Activated naive CD8-positive, alpha-beta T cell treated with anti-CD3 and anti-CD28 coated beads, Interleukin-2, amount 10 ng/mL, durations not matched to agents 7 days and 5 days (primary cell): ENCODE results near the gene SLC35D3. TPM values are rescaled to one million over a fixed set of nuclear protein-coding genes. Genes with fewer than 3 reads are reported as not detected.
"Not testable (repeated sequence)": the region's sequence is repeated elsewhere in the genome, so short reads cannot be mapped to it uniquely, and the experiment has no call there.

Experiments
- ATAC-seq: fragments of 150-1000 bp; cut with Tn5 transposase; one replicate; pipeline ENCODE4 v1.10.0; 2021; ENCODE audit warnings: low read depth, moderate library complexity
- POLR2A ChIA-PET: fragments of 350-600 bp; sonication (Branson Sonifier 250); formaldehyde crosslinking; loops from one replicate; lab custom pipeline; 2021; ENCODE audit warnings: antibody characterized with exemption; lab: Charles Lee
- DNase-seq: peaks from one replicate; pipeline ENCODE4 v3.0.0; 2021
- H3K27ac Mint-ChIP-seq: one replicate; pipeline ENCODE4 v1.8.0; 2022; ENCODE audit warnings: mild to moderate bottlenecking, mixed read lengths
- H3K27me3 Mint-ChIP-seq: one replicate; pipeline ENCODE4 v1.8.0; 2022; ENCODE audit warnings: mild to moderate bottlenecking, moderate library complexity, mixed read lengths
- H3K36me3 Mint-ChIP-seq: one replicate; pipeline ENCODE4 v1.8.0; 2021; ENCODE audit warnings: mild to moderate bottlenecking, mixed read lengths
- H3K4me1 Mint-ChIP-seq: one replicate; pipeline ENCODE4 v1.8.0; 2021; ENCODE audit warnings: mixed read lengths
- H3K4me3 Mint-ChIP-seq: one replicate; pipeline ENCODE4 v1.8.0; 2022; ENCODE audit warnings: mild to moderate bottlenecking, moderate library complexity, mixed read lengths
- H3K9me3 Mint-ChIP-seq: one replicate; pipeline ENCODE4 v1.8.0; 2021; ENCODE audit warnings: mixed read lengths
- total RNA-seq, 2 experiments: library from RNA; stranded (reverse); gene quantifications; one replicate each; pipeline ENCODE4 v1.2.3, GENCODE V29; 2021

Gene SLC35D3
- total RNA-seq, 2 experiments from 2014 or later: not detected

DNA sequence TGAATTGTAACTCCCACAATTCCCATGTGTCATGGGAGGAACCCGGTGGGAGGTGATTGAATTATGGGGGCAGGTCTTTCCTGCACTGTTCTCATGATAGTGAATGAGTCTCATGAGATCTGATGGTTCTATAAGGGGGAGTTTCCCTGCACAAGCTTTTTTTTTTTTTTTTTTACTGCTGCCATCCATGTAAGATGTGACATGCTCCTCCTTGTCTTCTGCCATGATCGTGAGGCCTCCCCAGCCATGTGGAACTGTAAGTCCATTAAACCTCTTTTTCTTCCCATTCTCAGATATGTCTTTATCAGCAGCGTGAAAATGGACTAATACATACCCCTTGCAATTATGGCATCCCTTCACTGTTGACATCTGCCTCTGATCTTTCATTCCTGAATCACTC is 17.6 kb upstream of the SLC35D3 start:
- H3K36me3 Mint-ChIP-seq: peaks cover 11% of the 10 kb centered on the region
- H3K4me1 Mint-ChIP-seq, H3K4me3 Mint-ChIP-seq, H3K27me3 Mint-ChIP-seq, DNase-seq, H3K9me3 Mint-ChIP-seq, POLR2A ChIA-PET, H3K27ac Mint-ChIP-seq, ATAC-seq: not testable (repeated sequence)

DNA sequence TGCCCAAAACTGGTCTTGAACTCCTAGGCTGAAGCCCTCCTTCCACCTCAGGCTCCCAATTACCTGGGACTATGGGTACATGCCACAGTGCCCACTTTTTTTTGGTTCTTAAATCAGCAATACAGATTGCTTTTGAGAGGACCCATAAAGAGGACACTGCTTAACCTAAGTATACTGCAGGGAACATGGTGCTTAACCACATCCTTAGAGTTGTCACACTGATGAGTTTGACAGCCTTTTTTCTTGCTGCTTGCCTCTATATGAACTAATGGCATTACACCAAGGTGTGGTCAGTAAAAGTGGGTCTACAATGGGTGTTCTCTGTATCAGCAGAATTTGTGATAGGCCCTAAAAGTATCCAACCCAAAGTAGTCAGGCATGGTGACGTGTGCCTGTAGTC is 7.2 kb upstream of the SLC35D3 start:
- Mint-ChIP-seq H3K27ac (no peak overlapping the region), H3K4me1 (peaks cover 3% of the 10 kb centered on the region), H3K4me3 (no peak overlapping the region), H3K27me3 (peaks cover 12% of the 10 kb centered on the region), H3K36me3 (peaks cover 8% of the 10 kb centered on the region), H3K9me3 (peaks cover 2% of the 10 kb centered on the region)
- POLR2A ChIA-PET: no interaction called here
- ATAC-seq (peak; percentile 78), DNase-seq (no peak)

DNA sequence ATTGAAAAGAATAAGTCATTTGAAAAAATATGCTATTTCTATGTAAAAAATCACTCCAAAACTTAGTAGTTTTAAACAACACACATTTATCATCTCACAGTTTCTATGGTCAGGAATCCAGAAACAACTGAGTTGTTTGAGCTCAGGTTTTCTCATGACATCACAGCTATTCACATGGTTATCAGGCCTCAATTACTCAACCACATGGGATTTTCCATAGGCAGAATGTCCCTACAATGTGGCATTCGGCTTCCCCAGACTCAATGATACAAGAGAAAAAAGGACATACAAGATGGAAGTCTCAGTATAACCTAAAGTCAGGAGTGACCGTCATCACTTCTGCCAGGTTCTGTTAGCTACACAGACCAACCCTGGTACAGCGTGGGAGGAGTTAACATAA is 3.4 kb upstream of the SLC35D3 start:
- POLR2A ChIA-PET: no interaction called here
- Mint-ChIP-seq H3K27me3 (peaks cover 37% of the 10 kb centered on the region), H3K36me3 (no peaks in the 10 kb centered on the region), H3K4me3 (no peak overlapping the region), H3K4me1 (peaks cover 18% of the 10 kb centered on the region), H3K9me3 (no peaks in the 10 kb centered on the region), H3K27ac (no peak overlapping the region)
- DNase-seq (no peak), ATAC-seq (no peak)

DNA sequence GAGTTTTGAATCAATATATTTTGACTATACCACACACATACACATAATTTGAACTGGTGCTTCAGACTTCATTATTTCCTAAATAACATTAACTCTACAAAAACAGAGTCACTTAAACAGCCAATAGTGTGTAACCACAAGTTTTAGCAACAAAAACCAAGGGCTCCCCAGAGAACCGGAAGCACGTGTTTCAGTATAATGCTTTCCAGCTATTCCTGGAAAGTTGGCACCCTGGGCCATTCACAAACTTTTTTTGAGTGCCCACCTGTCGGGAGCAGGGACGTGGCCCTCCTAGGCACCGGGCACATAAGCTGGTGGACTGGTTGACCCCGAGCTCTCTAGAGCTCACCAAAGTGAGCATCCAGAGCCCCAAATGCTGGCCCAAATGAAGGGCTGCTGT is 1.9 kb upstream of the SLC35D3 start:
- DNase-seq (peak; percentile 31), ATAC-seq (no peak)
- H3K27me3 Mint-ChIP-seq: peaks cover 49% of the 10 kb centered on the region
- H3K4me1 Mint-ChIP-seq: peaks cover 18% of the 10 kb centered on the region
- H3K4me3 Mint-ChIP-seq: peak overlapping the region; percentile 71
- H3K36me3 Mint-ChIP-seq: no peaks in the 10 kb centered on the region
- POLR2A ChIA-PET: no interaction called here
- no peaks in the 10 kb centered on the region for H3K9me3 Mint-ChIP-seq
- H3K27ac Mint-ChIP-seq: no peak overlapping the region

DNA sequence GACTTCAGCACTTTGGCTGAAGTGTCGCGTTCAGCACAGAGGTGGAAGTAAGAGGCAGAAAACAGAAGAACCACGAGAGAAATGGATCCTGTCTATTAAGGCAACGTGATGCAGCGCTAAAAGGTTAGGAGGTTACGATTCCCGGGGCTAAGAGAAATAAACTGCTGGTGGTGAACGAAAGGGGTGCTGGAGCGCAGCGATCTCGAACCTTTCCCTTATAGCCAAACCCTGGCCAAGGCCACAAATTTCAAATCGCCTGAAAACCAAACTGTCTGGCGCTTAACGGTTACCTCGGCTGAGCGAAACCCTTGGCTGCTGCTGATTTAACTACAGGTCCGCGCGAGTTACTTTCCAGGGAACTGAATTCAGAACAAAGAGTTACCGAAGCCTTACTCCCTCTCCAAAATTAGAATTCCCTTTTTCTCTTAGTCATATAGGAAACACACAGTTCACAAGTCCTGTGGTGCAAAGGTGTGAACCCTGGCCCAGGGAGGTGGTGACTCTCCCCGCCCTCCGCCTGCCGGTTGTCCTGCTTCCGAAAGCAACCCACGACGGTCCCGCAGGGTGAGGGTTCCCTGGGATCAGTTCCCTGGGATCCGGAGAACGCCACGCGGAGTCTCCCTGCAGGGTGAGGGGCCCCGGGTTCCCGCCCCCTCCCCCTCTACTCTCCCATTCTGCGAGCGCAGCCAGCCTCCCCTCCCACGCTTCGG is 1.3 kb upstream of the SLC35D3 start:
- H3K4me3 Mint-ChIP-seq: peak overlapping the region; percentile 71
- ATAC-seq (peak; percentile 37), DNase-seq (peak; percentile 34)
- no peak overlapping the region for H3K27ac Mint-ChIP-seq
- peaks cover 18% of the 10 kb centered on the region for H3K4me1 Mint-ChIP-seq
- no peaks in the 10 kb centered on the region for H3K9me3 Mint-ChIP-seq
- no peaks in the 10 kb centered on the region for H3K36me3 Mint-ChIP-seq
- peaks cover 51% of the 10 kb centered on the region for H3K27me3 Mint-ChIP-seq
- POLR2A ChIA-PET: no interaction called here

DNA sequence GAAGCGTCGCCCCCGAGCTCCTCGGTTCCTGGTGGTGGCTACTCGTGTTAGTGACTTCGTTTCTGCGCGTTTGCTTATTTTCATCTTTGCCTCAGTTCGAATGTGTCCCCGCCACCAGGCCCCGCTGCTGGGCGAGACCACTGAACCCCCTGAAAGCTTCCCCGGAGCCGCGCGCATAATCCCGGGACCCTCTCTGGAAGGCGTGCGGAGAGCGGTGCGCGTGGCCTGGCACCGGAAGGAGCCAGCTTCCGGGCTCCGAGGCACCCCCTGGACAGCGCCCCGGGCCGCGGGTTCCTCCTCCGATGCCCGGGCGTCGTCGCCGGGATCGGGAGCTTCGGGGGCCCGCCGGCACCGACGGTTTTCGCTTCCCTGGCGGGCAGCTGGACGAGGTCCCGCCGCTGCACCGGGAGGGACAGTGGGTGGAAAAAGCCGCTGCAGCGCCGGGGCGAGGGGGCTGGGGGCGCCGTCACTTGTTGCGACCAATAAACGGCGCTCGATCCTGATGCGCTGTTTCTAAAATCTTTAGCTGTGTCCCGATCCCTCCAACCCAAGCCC is 643 bp upstream of the SLC35D3 start:
- Mint-ChIP-seq H3K4me3 (peak overlapping the region; percentile 71), H3K27ac (no peak overlapping the region), H3K4me1 (peaks cover 18% of the 10 kb centered on the region), H3K9me3 (no peaks in the 10 kb centered on the region), H3K36me3 (no peaks in the 10 kb centered on the region), H3K27me3 (peaks cover 56% of the 10 kb centered on the region)
- POLR2A ChIA-PET: no interaction called here
- peak; percentile 43 for DNase-seq
- ATAC-seq: no peak

DNA sequence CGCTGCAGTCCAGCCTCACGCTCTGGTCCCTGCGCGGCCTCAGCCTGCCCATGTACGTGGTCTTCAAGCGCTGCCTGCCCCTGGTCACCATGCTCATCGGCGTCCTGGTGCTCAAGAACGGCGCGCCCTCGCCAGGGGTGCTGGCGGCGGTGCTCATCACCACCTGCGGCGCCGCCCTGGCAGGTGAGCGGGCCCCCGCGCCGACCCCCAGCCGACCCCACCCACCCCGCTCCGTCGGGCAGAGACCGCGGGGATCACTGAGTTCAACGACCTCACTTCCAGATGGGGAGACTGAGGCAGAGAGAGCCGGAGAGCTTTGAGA is 545 bp downstream of the SLC35D3 start:
- Mint-ChIP-seq H3K4me3 (peak overlapping the region; percentile 79), H3K27ac (no peak overlapping the region), H3K9me3 (no peaks in the 10 kb centered on the region), H3K27me3 (peaks cover 64% of the 10 kb centered on the region), H3K4me1 (peaks cover 18% of the 10 kb centered on the region), H3K36me3 (no peaks in the 10 kb centered on the region)
- POLR2A ChIA-PET: no interaction called here
- DNase-seq (peak; percentile 49), ATAC-seq (no peak)

DNA sequence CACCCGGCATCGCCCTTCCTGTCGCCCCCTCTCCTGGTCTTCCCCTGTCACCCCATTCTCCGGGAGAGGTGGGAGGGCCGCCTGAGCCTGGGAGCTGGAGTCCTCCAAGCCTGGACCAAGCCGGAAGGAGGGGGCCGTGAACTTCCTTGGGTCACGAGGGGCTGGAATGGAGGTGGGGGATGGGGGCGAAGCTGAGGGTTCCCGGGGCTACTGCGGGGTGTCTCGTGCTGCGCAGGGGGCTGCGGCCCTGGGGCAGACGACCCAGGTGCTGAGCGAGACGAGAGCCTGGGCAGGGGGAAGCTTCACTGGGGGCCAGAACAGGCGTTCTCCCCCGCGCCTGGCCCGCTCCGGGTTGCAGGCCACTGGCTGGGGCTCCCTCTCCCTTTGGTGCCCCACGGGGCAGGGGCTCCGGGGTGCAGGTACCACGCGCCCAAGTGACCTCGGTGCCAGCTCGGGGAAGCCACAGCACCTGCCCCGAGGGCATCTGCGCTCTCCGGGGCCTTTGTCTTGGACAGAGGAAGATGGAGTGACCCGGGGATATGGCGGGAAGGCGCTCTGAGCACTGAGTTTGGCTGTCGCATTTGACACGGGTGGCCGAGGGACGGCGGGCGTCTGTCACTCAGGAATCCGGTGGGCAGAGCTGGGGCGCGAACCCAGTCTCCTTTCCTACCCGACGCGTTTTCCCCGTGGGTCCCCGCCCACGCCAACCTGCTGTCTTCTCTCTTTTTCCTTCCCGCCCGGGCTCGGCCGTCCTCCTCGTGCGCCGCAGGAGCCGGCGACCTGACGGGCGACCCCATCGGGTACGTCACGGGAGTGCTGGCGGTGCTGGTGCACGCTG is 1.2 kb downstream of the SLC35D3 start:
- DNase-seq: peak; percentile 39
- peaks cover 18% of the 10 kb centered on the region for H3K4me1 Mint-ChIP-seq
- H3K27me3 Mint-ChIP-seq: peaks cover 68% of the 10 kb centered on the region
- no peaks in the 10 kb centered on the region for H3K36me3 Mint-ChIP-seq
- H3K27ac Mint-ChIP-seq: no peak overlapping the region
- POLR2A ChIA-PET: no interaction called here
- peak overlapping the region; percentile 66 for H3K4me3 Mint-ChIP-seq
- no peak for ATAC-seq
- H3K9me3 Mint-ChIP-seq: no peaks in the 10 kb centered on the region

DNA sequence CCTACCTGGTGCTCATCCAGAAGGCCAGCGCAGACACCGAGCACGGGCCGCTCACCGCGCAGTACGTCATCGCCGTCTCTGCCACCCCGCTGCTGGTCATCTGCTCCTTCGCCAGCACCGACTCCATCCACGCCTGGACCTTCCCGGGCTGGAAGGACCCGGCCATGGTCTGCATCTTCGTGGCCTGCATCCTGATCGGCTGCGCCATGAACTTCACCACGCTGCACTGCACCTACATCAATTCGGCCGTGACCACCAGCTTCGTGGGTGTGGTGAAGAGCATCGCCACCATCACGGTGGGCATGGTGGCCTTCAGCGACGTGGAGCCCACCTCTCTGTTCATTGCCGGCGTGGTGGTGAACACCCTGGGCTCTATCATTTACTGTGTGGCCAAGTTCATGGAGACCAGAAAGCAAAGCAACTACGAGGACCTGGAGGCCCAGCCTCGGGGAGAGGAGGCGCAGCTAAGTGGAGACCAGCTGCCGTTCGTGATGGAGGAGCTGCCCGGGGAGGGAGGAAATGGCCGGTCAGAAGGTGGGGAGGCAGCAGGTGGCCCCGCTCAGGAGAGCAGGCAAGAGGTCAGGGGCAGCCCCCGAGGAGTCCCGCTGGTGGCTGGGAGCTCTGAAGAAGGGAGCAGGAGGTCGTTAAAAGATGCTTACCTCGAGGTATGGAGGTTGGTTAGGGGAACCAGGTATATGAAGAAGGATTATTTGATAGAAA is 2.0 kb downstream of the SLC35D3 start:
- Mint-ChIP-seq H3K27ac (no peak overlapping the region), H3K4me3 (peak overlapping the region; percentile 54), H3K9me3 (no peaks in the 10 kb centered on the region), H3K4me1 (peaks cover 18% of the 10 kb centered on the region), H3K36me3 (no peaks in the 10 kb centered on the region), H3K27me3 (peaks cover 65% of the 10 kb centered on the region)
- POLR2A ChIA-PET: no interaction called here
- no peak for DNase-seq
- ATAC-seq: no peak

DNA sequence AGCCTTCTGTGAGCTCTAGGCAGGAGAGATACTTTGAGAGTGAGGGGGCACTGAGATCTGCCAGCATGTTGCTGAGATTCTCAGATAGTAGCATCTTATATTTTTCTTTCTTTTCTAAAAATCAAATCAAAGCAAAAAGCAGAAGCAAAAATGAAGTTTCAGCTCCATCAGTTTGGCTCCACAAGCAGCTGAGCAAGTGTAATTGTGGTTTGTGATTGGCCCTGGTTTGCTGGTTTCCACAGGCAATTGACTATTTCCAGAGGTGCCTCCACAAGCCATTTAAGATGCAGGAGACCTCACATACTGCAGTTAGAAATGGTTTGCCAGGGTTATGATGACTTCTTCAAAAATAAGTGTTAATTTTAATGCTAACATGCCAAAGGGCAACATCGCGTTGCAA is 4.3 kb downstream of the SLC35D3 start:
- DNase-seq (no peak), ATAC-seq (no peak)
- Mint-ChIP-seq H3K4me1 (peaks cover 2% of the 10 kb centered on the region), H3K9me3 (no peaks in the 10 kb centered on the region), H3K4me3 (no peak overlapping the region), H3K27ac (no peak overlapping the region), H3K27me3 (peaks cover 58% of the 10 kb centered on the region), H3K36me3 (no peaks in the 10 kb centered on the region)
- POLR2A ChIA-PET: no interaction called here

DNA sequence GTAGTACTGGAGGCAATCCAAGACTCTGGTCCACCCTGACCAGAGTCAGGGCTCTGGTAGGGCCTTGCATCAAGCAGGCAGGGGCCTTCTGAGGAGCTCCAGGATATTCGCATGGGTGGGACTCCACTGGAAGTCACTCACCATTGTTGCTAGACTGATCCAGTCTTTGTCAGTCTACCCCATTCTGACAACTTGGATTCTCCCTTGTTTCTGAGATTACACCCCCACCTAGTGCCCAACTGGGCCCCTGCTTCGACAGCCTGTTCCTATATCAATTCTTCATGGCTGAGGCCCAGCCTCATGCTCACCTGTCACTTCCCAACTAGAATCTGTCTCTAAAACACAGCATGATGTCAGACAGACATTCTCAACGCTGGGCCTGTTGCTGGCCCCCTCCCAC is 5.2 kb downstream of the SLC35D3 start:
- H3K4me3 Mint-ChIP-seq: no peak overlapping the region
- H3K9me3 Mint-ChIP-seq: no peaks in the 10 kb centered on the region
- H3K36me3 Mint-ChIP-seq: no peaks in the 10 kb centered on the region
- H3K27me3 Mint-ChIP-seq: peaks cover 57% of the 10 kb centered on the region
- no peak overlapping the region for H3K27ac Mint-ChIP-seq
- H3K4me1 Mint-ChIP-seq: peaks cover 2% of the 10 kb centered on the region
- no peak for DNase-seq
- ATAC-seq: no peak
- POLR2A ChIA-PET: no interaction called here

DNA sequence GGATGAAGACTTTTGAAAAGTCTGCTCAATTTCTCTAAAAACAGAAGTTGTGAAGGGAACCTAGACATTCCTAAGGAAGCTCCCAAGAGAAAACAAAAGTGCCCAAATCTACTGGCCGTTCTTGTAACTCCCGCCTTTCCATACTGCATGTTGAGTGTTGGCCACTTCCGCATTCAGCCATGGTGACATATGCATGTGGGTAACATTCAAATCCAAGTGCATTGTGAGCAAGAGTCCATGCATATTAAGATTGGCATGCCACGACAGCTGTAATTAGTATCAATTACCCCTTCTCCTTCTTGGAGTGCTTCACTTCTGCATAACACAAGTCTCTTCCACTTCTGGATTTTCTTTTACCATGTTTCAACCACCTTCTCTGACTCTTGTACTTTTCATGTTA is 8.4 kb downstream of the SLC35D3 start:
- Mint-ChIP-seq H3K9me3 (peaks cover 2% of the 10 kb centered on the region), H3K36me3 (no peaks in the 10 kb centered on the region), H3K27ac (no peak overlapping the region), H3K27me3 (peaks cover 56% of the 10 kb centered on the region), H3K4me1 (no peaks in the 10 kb centered on the region), H3K4me3 (no peak overlapping the region)
- ATAC-seq: no peak
- POLR2A ChIA-PET: no interaction called here
- no peak for DNase-seq

DNA sequence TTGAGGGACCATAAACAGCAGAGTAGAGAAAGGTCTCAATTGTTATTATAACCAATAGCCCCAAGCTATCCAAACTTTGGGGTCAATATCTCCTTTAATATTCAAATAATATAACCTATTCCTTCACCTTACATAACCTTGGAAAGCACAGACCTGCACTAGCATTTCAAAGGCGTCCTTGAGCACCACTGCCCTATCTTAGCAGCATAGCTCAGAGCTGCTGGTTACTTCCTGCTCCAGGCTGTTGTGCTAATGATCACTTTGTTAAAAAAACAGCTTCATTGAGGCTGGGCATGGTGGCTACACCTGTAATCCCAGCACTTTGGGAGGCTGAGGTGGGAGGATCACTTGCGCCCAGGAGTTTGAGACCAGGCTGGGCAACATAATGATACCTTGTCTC is 10.5 kb downstream of the SLC35D3 start:
- no peaks in the 10 kb centered on the region for H3K36me3 Mint-ChIP-seq
- no peak overlapping the region for H3K4me3 Mint-ChIP-seq
- peaks cover 2% of the 10 kb centered on the region for H3K9me3 Mint-ChIP-seq
- no peaks in the 10 kb centered on the region for H3K4me1 Mint-ChIP-seq
- POLR2A ChIA-PET: no interaction called here
- H3K27me3 Mint-ChIP-seq: peaks cover 53% of the 10 kb centered on the region
- no peak for ATAC-seq
- no peak for DNase-seq
- H3K27ac Mint-ChIP-seq: no peak overlapping the region
